Prostate gland (tissue), 2 donors: ENCODE results near the gene BPIFB1.

ENCODE experiments used
- POLR2A ChIP-seq: fragments of 450-650 bp; IDR thresholded peaks from one replicate; pipeline ENCODE4 v1.6.1; 2016; ENCODE audit warnings: antibody characterized with exemption, mild to moderate bottlenecking
- POLR2AphosphoS5 ChIP-seq: sonication (generic); formaldehyde crosslinking; IDR thresholded peaks from one replicate; pipeline ENCODE4 v1.6.1; 2017; ENCODE audit warnings: antibody characterized with exemption
- TF ChIP-seq, protein P1 (sequence below), 4 experiments: fragments of 200-600 bp in 2 of 4; fragments of 450-650 bp in 2 of 4; sonication (generic) in 2 of 4; IDR thresholded peaks; 1 replicate in 3 of 4; 2 replicates in 1 of 4; pipeline ENCODE4 v1.5.1; 2016 to 2019; ENCODE audit warnings: antibody characterized with exemption in 4 of 4, mild to moderate bottlenecking in 2 of 4, moderate library complexity in 2 of 4

DNA sequence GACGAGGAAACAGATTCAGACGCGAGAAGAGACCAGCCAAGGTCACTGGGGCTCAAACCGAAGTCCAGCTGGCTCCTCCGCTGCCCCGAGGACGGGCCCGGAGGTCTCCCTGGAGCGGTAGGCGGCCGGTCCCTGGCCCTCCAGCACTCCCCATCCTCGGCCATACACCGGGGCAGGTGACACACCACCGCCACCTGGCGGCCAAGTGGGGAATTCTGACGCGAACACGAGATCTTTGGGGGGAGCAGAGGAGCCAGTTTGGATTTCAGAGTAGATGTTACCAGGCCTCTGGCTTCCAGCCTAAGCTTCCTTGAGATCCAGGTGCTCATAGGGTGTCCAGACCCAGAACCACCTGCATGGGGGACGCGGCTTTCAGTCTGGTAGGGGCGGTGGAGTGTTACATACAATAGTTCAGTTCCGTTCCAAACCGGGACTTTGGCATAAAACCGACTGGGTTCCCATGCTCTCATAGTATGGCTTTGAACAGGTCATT lies 16.1 kb downstream of the BPIFB1 start:
- no peak for TF ChIP-seq POLR2AphosphoS5
- TF ChIP-seq POLR2A = no peak
- TF ChIP-seq, protein P1, sequence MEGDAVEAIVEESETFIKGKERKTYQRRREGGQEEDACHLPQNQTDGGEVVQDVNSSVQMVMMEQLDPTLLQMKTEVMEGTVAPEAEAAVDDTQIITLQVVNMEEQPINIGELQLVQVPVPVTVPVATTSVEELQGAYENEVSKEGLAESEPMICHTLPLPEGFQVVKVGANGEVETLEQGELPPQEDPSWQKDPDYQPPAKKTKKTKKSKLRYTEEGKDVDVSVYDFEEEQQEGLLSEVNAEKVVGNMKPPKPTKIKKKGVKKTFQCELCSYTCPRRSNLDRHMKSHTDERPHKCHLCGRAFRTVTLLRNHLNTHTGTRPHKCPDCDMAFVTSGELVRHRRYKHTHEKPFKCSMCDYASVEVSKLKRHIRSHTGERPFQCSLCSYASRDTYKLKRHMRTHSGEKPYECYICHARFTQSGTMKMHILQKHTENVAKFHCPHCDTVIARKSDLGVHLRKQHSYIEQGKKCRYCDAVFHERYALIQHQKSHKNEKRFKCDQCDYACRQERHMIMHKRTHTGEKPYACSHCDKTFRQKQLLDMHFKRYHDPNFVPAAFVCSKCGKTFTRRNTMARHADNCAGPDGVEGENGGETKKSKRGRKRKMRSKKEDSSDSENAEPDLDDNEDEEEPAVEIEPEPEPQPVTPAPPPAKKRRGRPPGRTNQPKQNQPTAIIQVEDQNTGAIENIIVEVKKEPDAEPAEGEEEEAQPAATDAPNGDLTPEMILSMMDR (IDR thresholded peaks at IDR 0.05) = peak; percentile 63 to 85 (median 74)
